GM18498 (cell line): ENCODE results near the gene KPRP.

ENCODE experiments used
- ATAC-seq: cut with Tn5 transposase; IDR thresholded peaks from one replicate; pipeline ENCODE4 v1.9.1; 2021; ENCODE audit warnings: mild to moderate bottlenecking, moderate library complexity; ENCODE audit not compliant: unreplicated experiment

KPRP gene

GRCh38 chr1:152768847-152769533 is 11.2 kb downstream of the KPRP start:
- ATAC-seq: no peak

- no peak for ATAC-seq
These were observed 12.6 kb downstream of the KPRP start for GRCh38 chr1:152770411-152770810.

GRCh38 chr1:152774875-152775274 is 17.1 kb downstream of the KPRP start, which contains the start of gene LCE1F:
TSS of gene LCE1F (plus strand) at chr1:152775140. CDS start at chr1:152776372, 1,232 bp downstream.
- ATAC-seq: no peak

- no peak for ATAC-seq
These were observed 18.5 kb downstream of the KPRP start for GRCh38 chr1:152776361-152776760.

GRCh38 chr1:152777510-152778137 is 19.8 kb downstream of the KPRP start:
- ATAC-seq: no peak

- no peak for ATAC-seq
These were observed 25.3 kb downstream of the KPRP start for GRCh38 chr1:152783095-152783494.

- ATAC-seq: no peak
These were observed 28.3 kb downstream of the KPRP start, which contains the start of gene LCE1E for GRCh38 chr1:152786077-152786476. TSS of gene LCE1E (plus strand) at chr1:152786257. CDS start at chr1:152787300, 1,043 bp downstream.

GRCh38 chr1:152795686-152796085 is 37.9 kb downstream of the KPRP start:
- no peak for ATAC-seq

- ATAC-seq: no peak
These were observed 38.6 kb downstream of the KPRP start, which contains the start of gene LCE1D for GRCh38 chr1:152796421-152796820. TSS of gene LCE1D (plus strand) at chr1:152796721. CDS start at chr1:152797795, 1,074 bp downstream.

- no peak for ATAC-seq
These were observed 43.5 kb downstream of the KPRP start for GRCh38 chr1:152801333-152801732.

GRCh38 chr1:152806576-152806975 is 48.8 kb downstream of the KPRP start, which contains the start of gene LCE1C:
TSS of gene LCE1C (minus strand) at chr1:152806651. CDS start at chr1:152805478, 1,173 bp downstream.
- no peak for ATAC-seq

- ATAC-seq: no peak
These were observed 53.2 kb downstream of the KPRP start for GRCh38 chr1:152811050-152811449.
